SK-N-SH (cell line): ENCODE results near the gene NAPB. TPM values are rescaled to one million over a fixed set of nuclear protein-coding genes. Genes with fewer than 3 reads are reported as not detected.
"Not testable (repeated sequence)": the region's sequence is repeated elsewhere in the genome, so short reads cannot be mapped to it uniquely, and the experiment has no call there.

Source experiments
- CTCF ChIA-PET: fragments of 300-600, 350-600 bp; formaldehyde crosslinking; extraction: SDS; loops from one replicate; lab custom pipeline; 2021; lab: Yijun Ruan, JAX
- POLR2A ChIA-PET: fragments of 350-600 bp; sonication (Branson Sonifier 250); formaldehyde crosslinking; extraction: SDS; loops from one replicate; lab custom pipeline; 2020; ENCODE audit warnings: antibody characterized with exemption, inconsistent platforms; lab: Yijun Ruan, JAX
- DNase-seq: peaks from one replicate; pipeline ENCODE4 v3.0.0; 2012
- H2AFZ ChIP-seq: fragments of 200-600 bp; sonication (generic); 2 replicates; pipeline ENCODE4 v1.8.1; 2016; ENCODE audit warnings: antibody characterized with exemption, mild to moderate bottlenecking, low read depth
- H3F3A ChIP-seq: fragments of 200-600 bp; sonication (generic); replicated peaks from 2 replicates; pipeline ENCODE3; 2016; ENCODE audit warnings: antibody characterized with exemption, mild to moderate bottlenecking; ENCODE audit not compliant: insufficient read depth
- H3K27ac ChIP-seq, 2 experiments: fragments of 200-500 bp in 1 of 2; fragments of 200-600 bp in 1 of 2; sonication (Bioruptor generic) in 1 of 2; sonication (generic), shearing (Covaris generic) in 1 of 2; 2 replicates each; pipeline versions ENCODE4 v1.5.1 to v1.6.1; 2014 to 2016; ENCODE audit warnings: low read depth in 2 of 2, inconsistent platforms in 1 of 2, low read length in 1 of 2, mild to moderate bottlenecking in 1 of 2, mixed read lengths in 1 of 2
- H3K27me3 ChIP-seq: fragments of 200-600 bp; sonication (generic), shearing (Covaris generic); 2 replicates; pipeline ENCODE4 v1.6.1; 2016; ENCODE audit warnings: mixed run types; ENCODE audit not compliant: insufficient read depth
- H3K36me3 ChIP-seq, 2 experiments: fragments of 200-500 bp in 1 of 2; fragments of 200-600 bp in 1 of 2; sonication (Bioruptor generic) in 1 of 2; sonication (generic) in 1 of 2; replicated peaks in 1 of 2; 2 replicates each; pipeline versions ENCODE3 to v1.5.1; 2014 to 2016; ENCODE audit warnings: low read length in 1 of 2, mild to moderate bottlenecking in 1 of 2; ENCODE audit not compliant: insufficient read depth in 2 of 2, control insufficient read depth in 1 of 2
- H3K4me1 ChIP-seq, 2 experiments: fragments of 200-500 bp in 1 of 2; fragments of 200-600 bp in 1 of 2; sonication (Bioruptor generic) in 1 of 2; sonication (generic), shearing (Covaris generic) in 1 of 2; 2 replicates each; pipeline versions ENCODE4 v1.5.1 to v1.6.1; 2014 to 2016; ENCODE audit warnings: low read depth in 1 of 2, low read length in 1 of 2, mixed run types in 1 of 2; ENCODE audit not compliant: insufficient read depth in 2 of 2, control insufficient read depth in 1 of 2
- H3K4me2 ChIP-seq: fragments of 200-600 bp; sonication (generic), shearing (Covaris generic); 2 replicates; pipeline ENCODE4 v1.6.1; 2017; ENCODE audit warnings: mixed run types
- H3K4me3 ChIP-seq, 2 experiments: fragments of 200-500 bp in 1 of 2; fragments of 200-600 bp in 1 of 2; sonication (Bioruptor generic) in 1 of 2; sonication (generic), shearing (Covaris generic) in 1 of 2; 2 replicates each; pipeline versions ENCODE4 v1.5.1 to v1.8.1; 2014 to 2016; ENCODE audit warnings: low read depth in 2 of 2, inconsistent platforms in 1 of 2, low read length in 1 of 2, mild to moderate bottlenecking in 1 of 2, mixed read lengths in 1 of 2, moderate library complexity in 1 of 2
- H3K79me2 ChIP-seq: fragments of 200-600 bp; sonication (generic); 2 replicates; pipeline ENCODE4 v1.8.1; 2017; ENCODE audit warnings: mild to moderate bottlenecking; ENCODE audit not compliant: insufficient read depth
- H3K9ac ChIP-seq: fragments of 200-600 bp; sonication (generic); 2 replicates; pipeline ENCODE4 v1.6.1; 2017; ENCODE audit warnings: mixed run types
- H3K9me2 ChIP-seq: fragments of 200-600 bp; sonication (generic); 2 replicates; pipeline ENCODE4 v1.6.1; 2017; ENCODE audit warnings: mixed run types
- H3K9me3 ChIP-seq: fragments of 200-600 bp; sonication (generic); 2 replicates; pipeline ENCODE4 v1.6.1; 2017; ENCODE audit warnings: mixed run types, mild to moderate bottlenecking, moderate library complexity
- H4K20me1 ChIP-seq: fragments of 200-600 bp; sonication (generic); 2 replicates; pipeline ENCODE4 v1.6.1; 2017; ENCODE audit warnings: mild to moderate bottlenecking, mixed run types; ENCODE audit not compliant: insufficient read depth
- CTCF ChIP-seq: fragments of 200-600 bp; sonication (generic); IDR thresholded peaks from 2 replicates; pipeline ENCODE4 v1.6.1; 2017; ENCODE audit warnings: antibody characterized with exemption, mild to moderate bottlenecking, moderate library complexity
- EZH2phosphoT487 ChIP-seq: fragments of 200-600 bp; sonication (generic); IDR thresholded peaks from 2 replicates; pipeline ENCODE4 v1.6.1; 2017; ENCODE audit warnings: low read depth, mixed run types, mild to moderate bottlenecking, antibody characterized with exemption, moderate library complexity, borderline replicate concordance
- FOSL2 ChIP-seq: IDR thresholded peaks from 2 replicates; pipeline ENCODE4 v1.4.0; 2012; ENCODE audit warnings: low read depth, mild to moderate bottlenecking, moderate library complexity, borderline replicate concordance
- FOXM1 ChIP-seq: IDR thresholded peaks from 2 replicates; pipeline ENCODE4 v1.4.0; 2012; ENCODE audit warnings: low read depth, mild to moderate bottlenecking
- IRF3 ChIP-seq: fragments of 150-350 bp; IDR thresholded peaks from 2 replicates; pipeline ENCODE4 v1.6.1; 2016; ENCODE audit warnings: mild to moderate bottlenecking, low read depth, low read length
- RAD21 ChIP-seq: IDR thresholded peaks from 2 replicates; pipeline ENCODE4 v1.6.1; 2012; ENCODE audit warnings: mild to moderate bottlenecking, low read length
- REST ChIP-seq: IDR thresholded peaks from 2 replicates; pipeline ENCODE4 v1.6.1; 2012; ENCODE audit warnings: mild to moderate bottlenecking, low read depth, low read length, moderate library complexity
- SMC3 ChIP-seq: IDR thresholded peaks from 2 replicates; pipeline ENCODE4 v1.6.1; 2012; ENCODE audit warnings: low read depth, low read length, improper control_type of control experiment
- TAF1 ChIP-seq: IDR thresholded peaks from 2 replicates; pipeline ENCODE4 v1.6.1; 2012; ENCODE audit warnings: low read depth, mild to moderate bottlenecking, low read length, moderate library complexity, borderline replicate concordance
- TEAD4 ChIP-seq: IDR thresholded peaks from 2 replicates; pipeline ENCODE4 v1.4.0; 2012; ENCODE audit warnings: mild to moderate bottlenecking, borderline replicate concordance; ENCODE audit not compliant: insufficient read depth
- USF1 ChIP-seq: IDR thresholded peaks from 2 replicates; pipeline ENCODE4 v1.4.0; 2012; ENCODE audit warnings: low read depth, borderline replicate concordance
- WGBS: methylation state at CpG from one replicate; pipeline ENCODE4 v1.1.6; 2017; ENCODE audit warnings: low lambda C conversion rate; 5-methylcytosine and 5-hydroxymethylcytosine counted together
- polyA plus RNA-seq, 3 experiments: library from polyadenylated mRNA; depleted of rRNA; stranded (reverse); fragments of >200 nt; gene quantifications; 2 replicates each; pipeline ENCODE4 v1.2.3, GENCODE V29; 2012

Gene NAPB
- polyA plus RNA-seq, 1 of the 3 experiments (the other 2 are of a cell fraction), result 3.0 TPM

- TF ChIP-seq IRF3 (peak; percentile 47), FOSL2 (no peak), USF1 (peak; percentile 13; the same call in 1 of the 2 replicates), FOXM1 (no peak), REST (no peak)
Observed at GRCh38 chr20:23350196-23350903, 70.9 kb downstream of the NAPB start, which contains the start of gene NXT1 (continued).

- H3K79me2 ChIP-seq, result peaks cover 39% of the 10 kb centered on the region
- DNase-seq, result peak; percentile 85
- CTCF ChIA-PET, result interaction anchor here (0.8 to 2.2 kb wide), 9 partner anchors 9 to 658 kb away, joined by 3 to 23 read pairs (median 6); no protein-coding TSS in a partner anchor
- H3K9ac ChIP-seq, result peak overlapping the region; percentile 97
- H3K36me3 ChIP-seq, result peaks cover 9 to 12% of the 10 kb centered on the region in 2 experiments
- peaks cover 12% of the 10 kb centered on the region for H3F3A ChIP-seq
- peak overlapping the region; percentile 97 for H3K4me2 ChIP-seq
- H4K20me1 ChIP-seq, result peaks cover 17% of the 10 kb centered on the region
- no peaks in the 10 kb centered on the region for H3K9me3 ChIP-seq
- peak overlapping the region; percentile 93 to 99 for H3K4me3 ChIP-seq
- TF ChIP-seq EZH2phosphoT487 (no peak), CTCF (peak; percentile 72), SMC3 (peak; percentile 31), RAD21 (peak; percentile 33), TAF1 (0 out of 2 replicates have a peak, but pooled peaks have one; percentile 23), TEAD4 (no peak)
- TF ChIP-seq, all 33 proteins: peak for 4
- H3K27me3 ChIP-seq, result no peaks in the 10 kb centered on the region
- H3K4me1 ChIP-seq, result peaks cover 5 to 11% of the 10 kb centered on the region in 2 experiments; a peak in 3 of 4 replicates
- no peaks in the 10 kb centered on the region for H3K9me2 ChIP-seq
- POLR2A ChIA-PET, result interaction anchor here (1.0 to 2.0 kb wide), 7 partner anchors 8 to 97 kb away, joined by 4 to 11 read pairs (median 5); partner anchors contain the start of genes GZF1 and NAPB
- 13% methylated on average over 23 of the region's 23 CpGs for WGBS
- H2AFZ ChIP-seq, result peak overlapping the region; percentile 84
- H3K27ac ChIP-seq, result peak overlapping the region; percentile 98 to 99
Observed at GRCh38 chr20:23349338-23350195, 71.7 kb downstream of the NAPB start.

- H3K27ac ChIP-seq, H2AFZ ChIP-seq, POLR2A ChIA-PET, DNase-seq, H3K4me2 ChIP-seq, H3K9ac ChIP-seq, H3K9me3 ChIP-seq, H3K4me3 ChIP-seq, H3K36me3 ChIP-seq, H3K9me2 ChIP-seq, H3K27me3 ChIP-seq: not testable (repeated sequence)
- Histone ChIP-seq H3K79me2 (peaks cover 29% of the 10 kb centered on the region), H3K4me1 (peaks cover 5 to 11% of the 10 kb centered on the region in 2 experiments; a peak in 3 of 4 replicates), H3F3A (peaks cover 12% of the 10 kb centered on the region), H4K20me1 (peaks cover 17% of the 10 kb centered on the region)
- CTCF ChIA-PET, result interaction anchor here (1.9 kb wide), 1 partner anchor 657 kb away, joined by 6 read pairs; no protein-coding TSS in a partner anchor
- 88% methylated on average over 6 of the region's 6 CpGs for WGBS
Observed at GRCh38 chr20:23348510-23348909, 72.8 kb downstream of the NAPB start.
